ENCODE data around the gene TCHHL1.
"Not testable (repeated sequence)": the region's sequence is repeated elsewhere in the genome, so short reads cannot be mapped to it uniquely, and the experiment has no call there.

TCHHL1 gene

GRCh38 chr1:152096931-152097330 is 8.1 kb upstream of the TCHHL1 start:
- Histone ChIP-seq H3K4me3 (ENCODE audit: severe bottlenecking) (no peak overlapping the region), H3K4me1 (ENCODE audit: insufficient read depth, poor library complexity, severe bottlenecking) (no peaks in the 10 kb centered on the region), H3K27ac (ENCODE audit: poor library complexity, severe bottlenecking) (no peak overlapping the region), H3K36me3 (ENCODE audit: low read depth) (no peaks in the 10 kb centered on the region), H3K27me3 (ENCODE audit: insufficient read depth, poor library complexity, severe bottlenecking) (peaks cover 10% of the 10 kb centered on the region), H3K9me3 (ENCODE audit: severe bottlenecking) (no peaks in the 10 kb centered on the region)
- TF ChIP-seq CTCF (IDR thresholded peaks at IDR 0.05; ENCODE audit: poor library complexity, severe bottlenecking), result no peak
- ATAC-seq (ENCODE audit: low read depth), result no peak
- no peak for DNase-seq (ENCODE audit: low spot score)

GRCh38 chr1:152086760-152087159 is 2.1 kb downstream of the TCHHL1 start:
- no peak for ATAC-seq (ENCODE audit: low read depth)
- peaks cover 15% of the 10 kb centered on the region for H3K27me3 ChIP-seq (ENCODE audit: insufficient read depth, poor library complexity, severe bottlenecking)
- no peak overlapping the region for H3K27ac ChIP-seq (ENCODE audit: poor library complexity, severe bottlenecking)
- no peaks in the 10 kb centered on the region for H3K4me1 ChIP-seq (ENCODE audit: insufficient read depth, poor library complexity, severe bottlenecking)
- H3K4me3 ChIP-seq (ENCODE audit: severe bottlenecking), result no peak overlapping the region
- no peaks in the 10 kb centered on the region for H3K9me3 ChIP-seq (ENCODE audit: severe bottlenecking)
- no peaks in the 10 kb centered on the region for H3K36me3 ChIP-seq (ENCODE audit: low read depth)
- no peak for DNase-seq (ENCODE audit: low spot score)
- TF ChIP-seq CTCF (IDR thresholded peaks at IDR 0.05; ENCODE audit: poor library complexity, severe bottlenecking), result no peak

- no peak overlapping the region for H3K27ac ChIP-seq (ENCODE audit: poor library complexity, severe bottlenecking)
- no peaks in the 10 kb centered on the region for H3K36me3 ChIP-seq (ENCODE audit: low read depth)
- DNase-seq (ENCODE audit: low spot score), result no peak
- no peak overlapping the region for H3K4me3 ChIP-seq (ENCODE audit: severe bottlenecking)
- H3K4me1 ChIP-seq (ENCODE audit: insufficient read depth, poor library complexity, severe bottlenecking), result no peaks in the 10 kb centered on the region
- H3K9me3 ChIP-seq (ENCODE audit: severe bottlenecking), result no peaks in the 10 kb centered on the region
- no peak for ATAC-seq (ENCODE audit: low read depth)
- peaks cover 11% of the 10 kb centered on the region for H3K27me3 ChIP-seq (ENCODE audit: insufficient read depth, poor library complexity, severe bottlenecking)
- no peak for TF ChIP-seq CTCF (IDR thresholded peaks at IDR 0.05; ENCODE audit: poor library complexity, severe bottlenecking)
These were observed 4.0 kb downstream of the TCHHL1 start for GRCh38 chr1:152084853-152085252.

GRCh38 chr1:152081026-152081425 is 7.8 kb downstream of the TCHHL1 start:
- H3K27me3 ChIP-seq (ENCODE audit: insufficient read depth, poor library complexity, severe bottlenecking); DNase-seq (ENCODE audit: low spot score); ATAC-seq (ENCODE audit: low read depth); H3K9me3 ChIP-seq (ENCODE audit: severe bottlenecking); H3K36me3 ChIP-seq (ENCODE audit: low read depth); H3K4me3 ChIP-seq (ENCODE audit: severe bottlenecking); H3K4me1 ChIP-seq (ENCODE audit: insufficient read depth, poor library complexity, severe bottlenecking); H3K27ac ChIP-seq (ENCODE audit: poor library complexity, severe bottlenecking): not testable (repeated sequence)

GRCh38 chr1:152080494-152080893 is 8.4 kb downstream of the TCHHL1 start:
- not testable (repeated sequence) for DNase-seq (ENCODE audit: low spot score); H3K9me3 ChIP-seq (ENCODE audit: severe bottlenecking); ATAC-seq (ENCODE audit: low read depth); H3K4me3 ChIP-seq (ENCODE audit: severe bottlenecking); H3K27me3 ChIP-seq (ENCODE audit: insufficient read depth, poor library complexity, severe bottlenecking); H3K4me1 ChIP-seq (ENCODE audit: insufficient read depth, poor library complexity, severe bottlenecking); H3K27ac ChIP-seq (ENCODE audit: poor library complexity, severe bottlenecking); H3K36me3 ChIP-seq (ENCODE audit: low read depth)

GRCh38 chr1:152078831-152079441 is 9.9 kb downstream of the TCHHL1 start:
- TF ChIP-seq CTCF (IDR thresholded peaks at IDR 0.05; ENCODE audit: poor library complexity, severe bottlenecking), result no peak
- Histone ChIP-seq H3K27me3 (ENCODE audit: insufficient read depth, poor library complexity, severe bottlenecking) (peaks cover 8% of the 10 kb centered on the region), H3K9me3 (ENCODE audit: severe bottlenecking) (no peaks in the 10 kb centered on the region), H3K36me3 (ENCODE audit: low read depth) (no peaks in the 10 kb centered on the region), H3K27ac (ENCODE audit: poor library complexity, severe bottlenecking) (no peak overlapping the region), H3K4me3 (ENCODE audit: severe bottlenecking) (no peak overlapping the region), H3K4me1 (ENCODE audit: insufficient read depth, poor library complexity, severe bottlenecking) (no peaks in the 10 kb centered on the region)
- DNase-seq (ENCODE audit: low spot score) (peak; percentile 63), ATAC-seq (ENCODE audit: low read depth) (no peak)

All from RWPE2 (cell line).